SU-DHL-6 (cell line): Measurements from ENCODE around the gene MICAL3.

ENCODE experiments used
- H2AFZ ChIP-seq: fragments of 200-600 bp; sonication (generic); 2 replicates; pipeline ENCODE4 v1.6.1; 2014; ENCODE audit warnings: low read depth, mild to moderate bottlenecking, moderate library complexity, mixed read lengths, antibody characterized with exemption, low read length; ENCODE audit not compliant: severe bottlenecking
- H3F3A ChIP-seq: fragments of 200-600 bp; shearing (Covaris generic); 2 replicates; pipeline ENCODE4 v1.6.0; 2016; ENCODE audit warnings: antibody characterized with exemption, mild to moderate bottlenecking; ENCODE audit not compliant: insufficient read depth
- H3K27ac ChIP-seq: fragments of 200-600 bp; sonication (generic); 2 replicates; pipeline ENCODE4 v1.5.1; 2016; ENCODE audit warnings: low read depth, mild to moderate bottlenecking, low read length, moderate library complexity, mixed read lengths
- H3K27me3 ChIP-seq: fragments of 200-600 bp; sonication (generic), shearing (Covaris generic); 2 replicates; pipeline ENCODE4 v1.6.0; 2014; ENCODE audit warnings: mild to moderate bottlenecking, low read length
- H3K36me3 ChIP-seq: fragments of 200-600 bp; sonication (generic); 2 replicates; pipeline ENCODE4 v1.6.1; 2014; ENCODE audit warnings: mild to moderate bottlenecking, low read length, mixed read lengths
- H3K4me2 ChIP-seq: fragments of 300-600, 200-600 bp; shearing (Covaris generic), sonication (generic); 2 replicates; pipeline ENCODE4 v1.6.0; 2014; ENCODE audit warnings: low read length, low read depth, mild to moderate bottlenecking; ENCODE audit not compliant: poor library complexity, severe bottlenecking
- H3K4me3 ChIP-seq: fragments of 200-600 bp; sonication (generic); 2 replicates; pipeline ENCODE4 v1.5.1; 2014; ENCODE audit warnings: antibody characterized with exemption, low read length, mild to moderate bottlenecking, mixed read lengths; ENCODE audit not compliant: insufficient read depth, poor library complexity, severe bottlenecking
- H3K79me2 ChIP-seq: fragments of 200-600 bp; sonication (generic); 2 replicates; pipeline ENCODE4 v1.6.1; 2014; ENCODE audit warnings: mild to moderate bottlenecking, low read length, moderate library complexity; ENCODE audit not compliant: insufficient read depth
- H3K9ac ChIP-seq: fragments of 200-600 bp; sonication (generic); 2 replicates; pipeline ENCODE4 v1.7.0; 2014; ENCODE audit warnings: mild to moderate bottlenecking, low read length
- H3K9me2 ChIP-seq: fragments of 200-600 bp; sonication (generic); replicated peaks from 2 replicates; pipeline ENCODE4 v1.6.1; 2014; ENCODE audit warnings: low read length; ENCODE audit not compliant: insufficient read depth
- H3K9me3 ChIP-seq: fragments of 200-600 bp; sonication (generic); 2 replicates; pipeline ENCODE4 v1.6.1; 2014; ENCODE audit warnings: low read length, mixed read lengths; ENCODE audit not compliant: insufficient read depth
- H4K20me1 ChIP-seq: fragments of 200-600 bp; sonication (generic); 2 replicates; pipeline ENCODE4 v1.6.1; 2014; ENCODE audit warnings: low read depth, mild to moderate bottlenecking, antibody characterized with exemption, low read length, moderate library complexity, mixed read lengths
- EZH2phosphoT487 ChIP-seq: fragments of 200-600 bp; sonication (generic), shearing (Covaris generic); conservative IDR thresholded peaks from 2 replicates; pipeline ENCODE4 v1.6.1; 2018; ENCODE audit warnings: mild to moderate bottlenecking, antibody characterized with exemption, low read length, moderate library complexity, mixed read lengths
- TF ChIP-seq, protein P1 (sequence below): fragments of 200-600 bp; sonication (generic); IDR thresholded peaks from one replicate; pipeline ENCODE4 v1.5.1; 2017; ENCODE audit warnings: antibody characterized with exemption, mild to moderate bottlenecking, low read length, moderate library complexity; ENCODE audit not compliant: insufficient read depth, poor library complexity, severe bottlenecking

Gene MICAL3

DNA sequence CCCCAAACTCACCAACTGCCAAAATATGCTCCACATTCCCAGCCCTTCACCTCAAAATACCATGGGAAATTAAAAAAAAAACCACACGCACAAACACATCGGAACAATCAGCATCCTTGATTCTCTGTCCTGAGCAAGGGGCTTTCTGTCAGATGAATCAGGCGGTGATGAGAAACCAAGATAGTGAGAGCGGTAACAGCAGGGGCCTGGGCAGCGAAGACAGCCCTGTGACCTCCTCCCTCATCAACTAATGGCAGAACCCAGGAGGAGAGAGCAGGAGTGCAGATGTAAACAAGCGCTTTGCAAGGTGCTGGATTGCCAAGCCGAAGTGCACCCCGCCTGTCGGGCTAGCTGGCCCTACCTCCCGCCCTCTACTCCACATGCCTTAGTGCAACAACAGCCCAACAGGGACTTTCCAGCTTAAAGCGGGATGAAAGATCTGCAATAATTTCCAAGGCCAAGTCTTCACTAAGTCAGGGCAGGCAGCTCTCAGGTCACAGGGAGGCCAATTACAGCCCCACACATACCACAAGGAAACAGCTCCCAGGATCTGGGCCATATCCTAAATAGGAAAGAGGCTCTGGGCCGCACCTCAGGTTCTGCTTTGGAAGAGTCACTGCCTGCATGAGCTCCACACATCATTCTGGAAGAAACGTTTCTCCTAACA lies 177.9 kb downstream of the MICAL3 start:
- Histone ChIP-seq H3K9me3 (no peaks in the 10 kb centered on the region), H3K79me2 (no peaks in the 10 kb centered on the region), H3K4me3 (no peak overlapping the region), H4K20me1 (no peaks in the 10 kb centered on the region), H3F3A (no peaks in the 10 kb centered on the region), H2AFZ (no peak overlapping the region), H3K9me2 (no peaks in the 10 kb centered on the region), H3K4me2 (no peak overlapping the region), H3K36me3 (no peaks in the 10 kb centered on the region), H3K9ac (no peak overlapping the region), H3K27me3 (no peaks in the 10 kb centered on the region), H3K27ac (no peak overlapping the region)
- no peak for TF ChIP-seq EZH2phosphoT487
- TF ChIP-seq, protein P1, sequence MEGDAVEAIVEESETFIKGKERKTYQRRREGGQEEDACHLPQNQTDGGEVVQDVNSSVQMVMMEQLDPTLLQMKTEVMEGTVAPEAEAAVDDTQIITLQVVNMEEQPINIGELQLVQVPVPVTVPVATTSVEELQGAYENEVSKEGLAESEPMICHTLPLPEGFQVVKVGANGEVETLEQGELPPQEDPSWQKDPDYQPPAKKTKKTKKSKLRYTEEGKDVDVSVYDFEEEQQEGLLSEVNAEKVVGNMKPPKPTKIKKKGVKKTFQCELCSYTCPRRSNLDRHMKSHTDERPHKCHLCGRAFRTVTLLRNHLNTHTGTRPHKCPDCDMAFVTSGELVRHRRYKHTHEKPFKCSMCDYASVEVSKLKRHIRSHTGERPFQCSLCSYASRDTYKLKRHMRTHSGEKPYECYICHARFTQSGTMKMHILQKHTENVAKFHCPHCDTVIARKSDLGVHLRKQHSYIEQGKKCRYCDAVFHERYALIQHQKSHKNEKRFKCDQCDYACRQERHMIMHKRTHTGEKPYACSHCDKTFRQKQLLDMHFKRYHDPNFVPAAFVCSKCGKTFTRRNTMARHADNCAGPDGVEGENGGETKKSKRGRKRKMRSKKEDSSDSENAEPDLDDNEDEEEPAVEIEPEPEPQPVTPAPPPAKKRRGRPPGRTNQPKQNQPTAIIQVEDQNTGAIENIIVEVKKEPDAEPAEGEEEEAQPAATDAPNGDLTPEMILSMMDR = no peak

DNA sequence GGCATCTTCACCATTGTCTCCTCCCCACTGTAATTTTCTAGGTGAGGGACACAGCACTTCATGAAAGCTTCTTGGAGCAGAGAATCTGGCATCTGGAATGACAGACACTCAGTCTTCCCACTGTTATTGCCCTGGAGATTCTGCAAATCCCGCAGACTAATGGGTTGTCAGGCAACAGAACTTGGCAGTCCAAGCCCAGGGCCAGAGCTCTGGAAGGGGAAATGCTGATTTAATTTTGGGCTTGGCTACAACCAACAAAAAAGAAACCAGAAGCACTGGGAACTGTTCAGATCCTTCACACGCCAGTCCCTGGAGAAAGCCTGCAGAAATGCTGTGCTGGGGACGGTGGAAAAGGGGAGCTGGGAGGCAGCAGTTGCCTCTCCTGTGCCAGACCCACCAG lies 178.6 kb downstream of the MICAL3 start:
- no peak overlapping the region for H3K9ac ChIP-seq
- H2AFZ ChIP-seq = no peak overlapping the region
- no peaks in the 10 kb centered on the region for H3K9me2 ChIP-seq
- no peaks in the 10 kb centered on the region for H3K36me3 ChIP-seq
- H3F3A ChIP-seq = no peaks in the 10 kb centered on the region
- no peak overlapping the region for H3K4me3 ChIP-seq
- H3K27ac ChIP-seq = no peak overlapping the region
- no peaks in the 10 kb centered on the region for H3K79me2 ChIP-seq
- TF ChIP-seq EZH2phosphoT487 = no peak
- TF ChIP-seq, protein P1 = no peak
- H3K27me3 ChIP-seq = no peaks in the 10 kb centered on the region
- H3K9me3 ChIP-seq = no peaks in the 10 kb centered on the region
- H3K4me2 ChIP-seq = no peak overlapping the region
- no peaks in the 10 kb centered on the region for H4K20me1 ChIP-seq

DNA sequence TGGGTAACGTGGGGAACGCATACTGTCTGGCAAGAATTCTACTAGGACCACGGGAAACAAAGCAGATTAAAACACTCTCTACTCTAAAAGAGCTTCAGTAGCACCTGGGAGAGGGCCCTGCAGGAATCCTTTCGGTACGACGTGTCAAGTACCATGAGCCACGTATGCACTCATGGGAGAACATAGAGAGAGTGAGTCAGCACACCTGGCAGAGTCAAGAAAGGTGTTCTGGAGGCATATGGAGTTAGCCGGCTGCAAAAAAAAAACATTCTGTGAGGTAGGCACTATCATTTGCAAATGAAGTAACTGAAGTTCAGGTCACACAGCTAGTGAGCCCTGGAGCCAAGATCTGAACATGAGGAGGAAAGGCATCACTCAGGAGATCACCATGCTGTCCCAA lies 179.0 kb downstream of the MICAL3 start:
- no peak for TF ChIP-seq EZH2phosphoT487
- TF ChIP-seq, protein P1 = no peak

More for the DNA sequence above, 179.0 kb downstream of the MICAL3 start:
- H3K9ac ChIP-seq = no peak overlapping the region
- H3F3A ChIP-seq = no peaks in the 10 kb centered on the region
- no peak overlapping the region for H3K4me2 ChIP-seq
- no peaks in the 10 kb centered on the region for H3K36me3 ChIP-seq
- H3K79me2 ChIP-seq = no peaks in the 10 kb centered on the region
- H4K20me1 ChIP-seq = no peaks in the 10 kb centered on the region
- H2AFZ ChIP-seq = no peak overlapping the region
- H3K4me3 ChIP-seq = no peak overlapping the region
- no peaks in the 10 kb centered on the region for H3K9me3 ChIP-seq
- H3K27ac ChIP-seq = no peak overlapping the region
- no peaks in the 10 kb centered on the region for H3K27me3 ChIP-seq
- H3K9me2 ChIP-seq = no peaks in the 10 kb centered on the region
